Keratinocyte (primary cell): Measurements from ENCODE around the gene CD79A.

ENCODE experiments used
- CTCF ChIP-seq, 3 experiments: IDR thresholded peaks in 1 of 3; conservative IDR thresholded peaks in 1 of 3; optimal IDR thresholded peaks in 1 of 3; 2 replicates in 2 of 3; 3 replicates in 1 of 3; pipeline versions ENCODE3 to v1.5.1; 2011; ENCODE audit warnings: low read length in 3 of 3, mild to moderate bottlenecking in 3 of 3, moderate library complexity in 2 of 3, control low read depth in 1 of 3, inconsistent platforms in 1 of 3; ENCODE audit not compliant: insufficient read depth in 2 of 3; ENCODE audit errors: extremely low read depth in 1 of 3
- EZH2 ChIP-seq: IDR thresholded peaks from one replicate; pipeline ENCODE4 v1.6.1; 2012; ENCODE audit warnings: inconsistent platforms, mild to moderate bottlenecking, low read length, moderate library complexity

- TF ChIP-seq EZH2 (no peak), CTCF (optimal IDR thresholded peaks at IDR 0.05 in 1 of 3, IDR thresholded peaks at IDR 0.05 in 1 of 3, conservative IDR thresholded peaks at IDR 0.05 in 1 of 3; ENCODE audit: extremely low read depth in 1 of 3, insufficient read depth in 2 of 3, low read length in 3 of 3) (no peak)
These were observed 49.1 kb downstream of the CD79A start for GRCh38 chr19:41926028-41926762.
